ENCODE data around the gene APOL6. TPM values are rescaled to one million over a fixed set of nuclear protein-coding genes. Genes with fewer than 3 reads are reported as not detected.
A peak's percentile ranks its signal among the peaks of the same experiment; 100 is the strongest.

APOL6 gene
- total RNA-seq, 2 donors from 2014 or later, result not detected

DNA sequence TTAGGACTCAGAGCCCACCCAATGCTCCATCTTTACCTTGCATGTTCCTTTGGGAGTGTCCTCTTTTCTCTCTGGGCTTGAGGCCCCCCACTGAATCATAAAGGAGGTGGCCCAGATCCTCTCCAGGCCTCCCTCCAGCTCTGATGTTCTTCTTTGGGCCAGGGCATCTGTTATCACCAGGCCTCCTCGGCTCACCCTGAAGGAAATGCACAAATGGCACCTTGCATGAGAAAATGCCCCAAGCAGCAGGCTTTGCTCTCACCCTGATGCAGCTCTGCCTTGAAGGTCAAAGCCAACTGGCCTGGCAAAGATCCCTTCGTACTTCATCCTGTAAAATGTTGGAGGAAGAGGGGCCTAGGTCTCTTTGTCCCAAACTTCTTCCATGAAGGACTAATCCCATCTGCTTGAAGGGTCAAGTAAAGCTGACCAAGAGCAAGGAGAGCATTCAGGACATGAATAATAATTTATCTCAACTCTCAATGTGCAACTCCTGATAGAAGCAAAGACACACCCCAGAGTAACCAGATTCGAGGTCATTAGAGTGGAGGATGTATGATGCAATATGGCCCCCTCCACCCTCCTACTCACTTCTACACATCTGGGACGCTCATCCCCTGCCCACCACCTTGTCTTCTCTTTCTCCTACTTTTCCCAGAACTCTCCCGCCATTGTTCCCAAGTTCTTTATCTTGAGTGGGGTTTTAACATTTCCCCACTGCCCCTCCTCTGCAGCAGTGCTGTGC is 9.5 kb downstream of the APOL6 start:
- H3K9ac ChIP-seq (ENCODE audit: extremely low read depth, low read length, poor library complexity, severe bottlenecking), result no peak overlapping the region
- WGBS, 2 experiments (ENCODE audit: insufficient coverage in 1 of 2, insufficient read length in 1 of 2), result 75 to 92% methylated on average over 2 to 4 of the region's 5 CpGs

DNA sequence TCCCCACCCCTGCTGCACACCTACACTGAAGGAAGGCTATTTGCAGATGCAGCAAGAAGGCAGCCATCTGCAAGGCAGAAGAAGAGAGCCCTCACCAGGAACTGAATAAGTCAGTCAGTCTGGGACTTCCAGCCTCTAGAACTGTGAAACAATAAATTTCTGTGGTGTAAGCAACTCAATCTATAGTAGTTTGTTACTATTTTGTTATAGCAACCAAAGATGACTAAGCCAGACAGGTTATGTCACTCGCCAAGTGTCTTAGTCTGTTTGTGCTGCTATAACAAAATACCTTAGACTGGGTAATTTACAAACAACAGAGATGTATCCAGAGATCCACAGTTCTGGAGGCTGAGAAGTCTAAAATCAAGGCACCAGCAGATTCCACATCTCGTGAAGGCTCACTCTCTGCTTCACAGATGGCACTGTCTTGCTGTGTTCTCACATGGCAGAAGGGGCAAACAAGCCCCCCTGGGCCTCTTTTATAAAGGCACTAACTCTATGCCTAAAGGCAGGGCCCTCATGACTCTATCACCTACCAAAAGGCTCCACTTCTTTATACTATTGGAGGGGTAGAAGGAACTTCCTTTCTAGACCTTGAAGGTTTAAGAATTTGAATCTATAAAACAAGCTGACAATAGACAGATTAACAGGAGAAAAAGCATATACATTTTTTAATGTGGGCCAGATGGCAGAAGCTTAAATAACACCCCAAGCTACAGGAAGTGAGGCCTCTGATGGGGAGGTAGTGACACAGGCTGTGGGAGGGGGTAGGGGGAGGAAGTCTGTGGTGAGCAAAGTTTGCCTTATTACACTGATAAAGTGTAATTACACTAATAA is 12.3 kb downstream of the APOL6 start:
- Histone ChIP-seq H3K4me1 (ENCODE audit: control insufficient read depth, insufficient read depth, low read length) (peaks cover 5% of the 10 kb centered on the region), H3K36me3 (ENCODE audit: control insufficient read depth, insufficient read depth, low read length) (no peaks in the 10 kb centered on the region), H3K27ac (ENCODE audit: low read depth, low read length) (no peak overlapping the region), H3K27me3 (ENCODE audit: control insufficient read depth, insufficient read depth, low read length, poor library complexity, severe bottlenecking) (no peaks in the 10 kb centered on the region), H3K4me3 (ENCODE audit: low read length) (no peak overlapping the region), H3K9ac (ENCODE audit: extremely low read depth, low read length, poor library complexity, severe bottlenecking) (no peak overlapping the region), H3K9me3 (ENCODE audit: control insufficient read depth, low read length) (peaks cover 37% of the 10 kb centered on the region)
- TF ChIP-seq, protein P1, sequence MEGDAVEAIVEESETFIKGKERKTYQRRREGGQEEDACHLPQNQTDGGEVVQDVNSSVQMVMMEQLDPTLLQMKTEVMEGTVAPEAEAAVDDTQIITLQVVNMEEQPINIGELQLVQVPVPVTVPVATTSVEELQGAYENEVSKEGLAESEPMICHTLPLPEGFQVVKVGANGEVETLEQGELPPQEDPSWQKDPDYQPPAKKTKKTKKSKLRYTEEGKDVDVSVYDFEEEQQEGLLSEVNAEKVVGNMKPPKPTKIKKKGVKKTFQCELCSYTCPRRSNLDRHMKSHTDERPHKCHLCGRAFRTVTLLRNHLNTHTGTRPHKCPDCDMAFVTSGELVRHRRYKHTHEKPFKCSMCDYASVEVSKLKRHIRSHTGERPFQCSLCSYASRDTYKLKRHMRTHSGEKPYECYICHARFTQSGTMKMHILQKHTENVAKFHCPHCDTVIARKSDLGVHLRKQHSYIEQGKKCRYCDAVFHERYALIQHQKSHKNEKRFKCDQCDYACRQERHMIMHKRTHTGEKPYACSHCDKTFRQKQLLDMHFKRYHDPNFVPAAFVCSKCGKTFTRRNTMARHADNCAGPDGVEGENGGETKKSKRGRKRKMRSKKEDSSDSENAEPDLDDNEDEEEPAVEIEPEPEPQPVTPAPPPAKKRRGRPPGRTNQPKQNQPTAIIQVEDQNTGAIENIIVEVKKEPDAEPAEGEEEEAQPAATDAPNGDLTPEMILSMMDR (conservative IDR thresholded peaks at IDR 0.05), result no peak
- peaks cover 28% of the 10 kb centered on the region for H3K9me3 Mint-ChIP-seq
- H3K4me1 Mint-ChIP-seq, result peaks cover 7% of the 10 kb centered on the region
- peaks cover 35% of the 10 kb centered on the region for H3K27me3 Mint-ChIP-seq (ENCODE audit: insufficient read depth)
- no peak overlapping the region for H3K4me3 Mint-ChIP-seq
- DNase-seq, result no peak
- no peak overlapping the region for H3K27ac Mint-ChIP-seq
- WGBS, 2 experiments (ENCODE audit: insufficient coverage in 1 of 2, insufficient read length in 1 of 2), result 89 to 96% methylated on average over 1 to 2 of the region's 2 CpGs
- peaks cover 2% of the 10 kb centered on the region for H3K36me3 Mint-ChIP-seq (ENCODE audit: low read depth)

More for the DNA sequence above, 9.5 kb downstream of the APOL6 start:
- TF ChIP-seq, protein P1 (conservative IDR thresholded peaks at IDR 0.05), result no peak
- H3K4me3 Mint-ChIP-seq, result no peak overlapping the region
- Histone ChIP-seq H3K4me1 (ENCODE audit: control insufficient read depth, insufficient read depth, low read length) (peaks cover 5% of the 10 kb centered on the region), H3K36me3 (ENCODE audit: control insufficient read depth, insufficient read depth, low read length) (no peaks in the 10 kb centered on the region), H3K27ac (ENCODE audit: low read depth, low read length) (no peak overlapping the region), H3K4me3 (ENCODE audit: low read length) (no peak overlapping the region), H3K27me3 (ENCODE audit: control insufficient read depth, insufficient read depth, low read length, poor library complexity, severe bottlenecking) (peaks cover 7% of the 10 kb centered on the region), H3K9me3 (ENCODE audit: control insufficient read depth, low read length) (peaks cover 20% of the 10 kb centered on the region)
- peaks cover 55% of the 10 kb centered on the region for H3K27me3 Mint-ChIP-seq (ENCODE audit: insufficient read depth)
- H3K9me3 Mint-ChIP-seq, result peaks cover 13% of the 10 kb centered on the region
- no peak overlapping the region for H3K27ac Mint-ChIP-seq
- H3K36me3 Mint-ChIP-seq (ENCODE audit: low read depth), result no peaks in the 10 kb centered on the region
- no peak for DNase-seq
- peaks cover 5% of the 10 kb centered on the region for H3K4me1 Mint-ChIP-seq

DNA sequence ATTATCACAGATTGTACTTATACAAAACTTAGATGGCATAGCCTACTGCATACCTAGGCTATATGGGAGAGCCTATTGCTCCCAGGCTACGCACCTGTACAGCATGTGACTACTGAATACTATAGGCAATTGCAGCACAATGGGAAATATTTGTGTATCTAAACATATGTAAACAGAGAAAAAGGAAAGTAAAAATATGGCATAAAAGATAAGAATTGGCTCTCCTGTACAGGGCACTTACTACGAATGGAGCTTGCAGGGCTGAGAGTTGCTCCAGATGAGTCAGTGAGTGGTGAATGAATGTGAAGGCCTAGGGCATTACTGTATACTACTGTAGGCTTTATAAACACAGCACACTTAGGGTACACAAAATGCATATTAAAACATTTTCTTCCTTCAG is 13.2 kb downstream of the APOL6 start:
- H3K4me3 Mint-ChIP-seq, result no peak overlapping the region
- no peak overlapping the region for H3K27ac ChIP-seq (ENCODE audit: low read depth, low read length)

More for the DNA sequence above, 13.2 kb downstream of the APOL6 start:
- Histone ChIP-seq H3K9ac (ENCODE audit: extremely low read depth, low read length, poor library complexity, severe bottlenecking) (no peak overlapping the region), H3K27me3 (ENCODE audit: control insufficient read depth, insufficient read depth, low read length, poor library complexity, severe bottlenecking) (no peaks in the 10 kb centered on the region), H3K4me1 (ENCODE audit: control insufficient read depth, insufficient read depth, low read length) (peaks cover 5% of the 10 kb centered on the region), H3K4me3 (ENCODE audit: low read length) (peak overlapping the region; percentile 54), H3K9me3 (ENCODE audit: control insufficient read depth, low read length) (peaks cover 40% of the 10 kb centered on the region), H3K36me3 (ENCODE audit: control insufficient read depth, insufficient read depth, low read length) (no peaks in the 10 kb centered on the region)
- 90 to 91% methylated on average over 2 of the region's 2 CpGs for WGBS, 2 experiments (ENCODE audit: insufficient coverage in 1 of 2, insufficient read length in 1 of 2)
- H3K9me3 Mint-ChIP-seq, result peaks cover 32% of the 10 kb centered on the region
- H3K27ac Mint-ChIP-seq, result no peak overlapping the region
- TF ChIP-seq, protein P1 (conservative IDR thresholded peaks at IDR 0.05), result no peak
- DNase-seq, result no peak
- peaks cover 2% of the 10 kb centered on the region for H3K36me3 Mint-ChIP-seq (ENCODE audit: low read depth)
- peaks cover 7% of the 10 kb centered on the region for H3K4me1 Mint-ChIP-seq
- H3K27me3 Mint-ChIP-seq (ENCODE audit: insufficient read depth), result peaks cover 29% of the 10 kb centered on the region

Data from endodermal cell (in vitro differentiated cells).